GM11168 (cell line): ENCODE data around the gene SEC31A.

Experiments
- in situ Hi-C: fragments of 300-500 bp; cut with MboI; formaldehyde crosslinking; loops from one replicate; pipeline ENCODE4 v1.12.0; 2022; ENCODE audit warnings: low sequenced_read_pairs; ENCODE audit not compliant: unreplicated experiment

SEC31A gene

GRCh38 chr4:82774711-82775171 lies 116.2 kb downstream of the SEC31A start:
- in situ Hi-C loops = no loop called here

DNA sequence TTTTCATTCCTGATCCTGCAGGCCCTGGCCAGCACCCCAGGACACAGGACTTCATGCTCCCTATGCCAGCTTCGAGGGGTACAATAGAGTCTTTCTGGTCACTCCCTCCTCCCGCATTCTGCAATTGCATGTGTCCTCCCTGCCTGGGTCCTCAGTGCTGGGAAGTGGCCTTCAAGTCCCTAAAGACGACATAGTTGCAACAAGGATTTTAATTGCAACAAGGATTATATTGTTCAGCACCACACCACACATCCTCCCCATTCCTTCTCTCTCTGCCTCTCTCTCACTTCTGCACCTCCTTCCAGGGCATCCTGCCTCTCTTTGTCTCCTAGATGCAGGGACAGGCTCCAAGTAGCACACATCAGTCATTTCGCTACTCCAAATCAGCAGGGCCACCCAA lies 117.9 kb downstream of the SEC31A start:
- in situ Hi-C loops = no loop called here

DNA sequence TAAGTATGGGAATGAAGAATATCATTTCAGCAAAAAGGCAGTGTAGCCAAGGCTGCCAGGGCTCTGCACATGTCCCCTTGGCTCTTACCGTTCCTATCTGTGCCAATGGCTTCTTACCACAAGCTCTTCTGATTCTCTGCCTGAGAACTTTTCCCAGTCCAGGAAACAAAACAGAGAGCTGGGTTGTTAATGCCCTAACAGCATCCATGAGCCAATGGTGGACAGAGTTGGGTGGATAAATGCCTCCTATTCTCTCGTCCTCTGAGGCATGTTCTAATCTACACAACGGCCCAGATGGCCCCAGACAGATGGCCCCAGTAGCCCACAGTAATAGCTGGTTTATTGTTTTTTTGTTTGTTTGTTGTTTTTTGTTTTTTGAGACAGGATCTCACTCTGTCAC lies 120.3 kb downstream of the SEC31A start:
- in situ Hi-C loops = no loop called here
